ENCODE results near the gene DISP3.
A peak's percentile ranks its signal among the peaks of the same experiment; 100 is the strongest.

The DISP3 gene

GRCh38 chr1:11462224-11462923, 16.6 kb upstream of the DISP3 start:
- no peak for DNase-seq

GRCh38 chr1:11463177-11463576, 15.8 kb upstream of the DISP3 start:
- DNase-seq: no peak

GRCh38 chr1:11465307-11465706, 13.6 kb upstream of the DISP3 start:
- no peak for DNase-seq

- DNase-seq: no peak
Observed at GRCh38 chr1:11466416-11466815, 12.5 kb upstream of the DISP3 start.

DNA sequence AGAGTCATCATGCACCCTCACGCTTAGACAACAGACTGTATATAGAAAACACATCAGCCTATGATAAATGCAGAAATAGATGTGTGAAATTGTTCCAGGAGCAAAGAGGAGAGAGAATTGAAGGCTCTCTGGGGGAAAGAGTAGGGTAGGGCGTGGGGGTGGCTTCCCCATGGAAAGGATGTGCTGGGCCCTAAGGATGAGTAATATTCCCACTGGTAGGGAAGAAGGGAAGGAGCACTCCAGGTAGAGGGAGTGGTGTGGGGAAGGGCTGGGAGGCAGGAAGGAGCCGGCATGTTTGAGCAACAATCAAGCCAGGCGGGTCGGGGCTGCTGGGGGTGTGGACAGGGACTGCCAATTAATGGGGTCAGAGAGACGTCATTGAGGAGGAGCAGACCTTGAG, 10.1 kb upstream of the DISP3 start:
- DNase-seq: no peak

DNA sequence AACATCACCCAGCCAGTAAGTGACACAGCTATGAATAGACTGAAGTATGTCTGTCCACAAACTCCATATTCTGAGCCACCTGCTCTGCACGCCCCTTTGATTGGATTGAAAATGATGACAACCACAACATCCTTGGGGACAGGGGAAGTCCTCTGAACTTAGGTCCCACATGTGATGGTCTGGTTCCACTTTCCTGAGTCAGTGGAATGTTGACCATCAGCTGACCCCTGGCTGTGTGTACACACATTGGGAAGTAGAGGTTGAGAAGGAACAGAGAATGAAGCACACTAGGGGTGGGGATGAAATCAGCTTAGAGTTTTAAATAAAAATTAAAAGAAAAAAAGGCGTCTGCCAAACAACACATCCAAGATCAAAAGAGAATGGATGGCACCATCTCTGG, 8.0 kb upstream of the DISP3 start:
- DNase-seq: no peak

DNA sequence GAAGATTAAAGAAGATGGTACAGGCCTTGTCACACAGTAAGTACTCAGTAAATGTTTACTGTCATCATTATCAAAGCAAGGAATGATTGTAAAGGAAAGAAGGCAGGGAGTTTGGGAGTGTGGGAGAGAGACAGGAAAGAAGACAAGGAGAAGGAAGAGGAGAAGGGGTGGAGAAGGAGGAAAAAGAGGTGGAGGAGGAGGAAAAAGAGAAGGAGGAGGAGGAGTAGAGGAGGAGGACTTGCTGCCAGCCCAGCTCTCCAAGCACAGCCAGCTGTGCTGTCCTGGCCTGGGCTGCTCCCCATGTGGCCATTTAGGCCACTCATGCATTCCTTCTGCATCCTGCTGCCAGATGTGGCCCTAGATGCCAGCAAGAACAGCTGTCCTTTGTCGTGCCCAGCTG, 7.5 kb upstream of the DISP3 start:
- DNase-seq: no peak

GRCh38 chr1:11472284-11472683, 6.7 kb upstream of the DISP3 start:
- no peak for DNase-seq

DNA sequence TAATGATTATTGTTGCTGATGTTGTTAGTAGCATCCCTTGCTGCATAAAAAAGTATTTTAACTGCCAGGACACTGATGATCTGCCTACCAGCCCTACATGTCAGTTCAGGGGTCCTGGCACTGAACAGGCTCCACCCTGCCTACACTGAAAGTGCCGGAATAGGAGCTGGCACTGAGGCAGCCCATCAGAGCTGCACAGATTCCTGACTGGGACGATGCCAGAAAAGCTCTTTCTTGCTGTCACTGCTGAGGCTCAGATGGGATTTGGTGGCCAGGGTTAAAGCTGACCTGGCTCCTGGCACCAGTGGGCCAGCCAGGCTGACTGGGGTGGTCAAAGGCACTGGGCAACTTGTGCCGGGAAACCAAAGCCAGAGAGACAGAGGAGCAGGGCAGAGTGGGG, 6.2 kb upstream of the DISP3 start:
- no peak for DNase-seq

- peak; percentile 8 for DNase-seq
Observed at GRCh38 chr1:11473491-11474034, 5.4 kb upstream of the DISP3 start.

- no peak for DNase-seq
Observed at GRCh38 chr1:11474826-11475225, 4.1 kb upstream of the DISP3 start.

DNA sequence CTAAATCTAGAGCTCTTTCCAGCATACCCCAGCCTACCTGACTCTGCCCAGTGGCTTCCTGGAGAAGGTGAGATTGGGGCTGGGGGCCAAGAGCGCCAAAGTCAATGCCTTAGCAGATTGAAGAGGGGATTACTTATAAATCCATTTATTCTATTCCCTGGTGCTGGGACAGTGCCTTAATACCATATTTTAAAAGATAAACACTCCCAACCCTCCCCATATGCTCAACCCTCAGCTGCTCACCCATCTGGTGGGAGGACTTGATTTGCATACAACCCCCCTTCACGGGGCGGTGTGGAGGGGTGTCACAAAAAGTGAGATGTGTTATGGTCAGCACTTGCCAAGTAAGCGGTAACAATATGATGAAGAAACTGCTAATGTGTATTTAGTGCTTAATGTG, 3.2 kb upstream of the DISP3 start:
- DNase-seq: no peak

DNA sequence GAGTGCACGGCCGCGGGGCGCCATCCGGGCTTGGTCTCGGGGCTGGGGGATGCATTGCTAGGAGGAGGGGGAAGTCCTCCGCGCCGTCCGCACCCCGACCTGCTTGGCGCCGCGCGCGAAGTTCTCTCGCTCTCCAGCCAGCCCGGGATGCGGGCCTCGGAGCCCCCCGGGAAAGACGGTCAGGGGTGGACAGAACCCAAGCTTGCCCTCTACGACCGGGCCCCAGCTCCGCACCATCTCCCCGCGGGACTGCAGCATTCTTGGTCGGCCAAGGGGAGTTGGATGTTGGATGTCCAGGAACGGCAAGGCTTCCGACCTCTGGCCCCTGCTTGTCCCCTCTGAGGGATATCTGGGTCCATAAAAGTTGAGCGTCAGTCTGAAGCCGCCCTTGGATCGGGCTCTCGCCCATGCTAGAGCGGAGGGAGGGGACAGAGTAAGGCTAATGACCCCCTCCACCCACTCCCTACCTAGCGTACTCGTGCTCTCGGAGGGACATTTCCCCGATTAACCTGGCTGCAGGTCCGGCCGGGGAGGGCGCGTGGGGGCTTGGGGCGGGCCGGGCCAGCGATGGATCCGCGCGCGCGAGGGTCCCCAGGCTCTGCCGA, 522 bp downstream of the DISP3 start:
- DNase-seq: no peak

GRCh38 chr1:11481019-11481418, 2.1 kb downstream of the DISP3 start:
- DNase-seq: no peak

DNA sequence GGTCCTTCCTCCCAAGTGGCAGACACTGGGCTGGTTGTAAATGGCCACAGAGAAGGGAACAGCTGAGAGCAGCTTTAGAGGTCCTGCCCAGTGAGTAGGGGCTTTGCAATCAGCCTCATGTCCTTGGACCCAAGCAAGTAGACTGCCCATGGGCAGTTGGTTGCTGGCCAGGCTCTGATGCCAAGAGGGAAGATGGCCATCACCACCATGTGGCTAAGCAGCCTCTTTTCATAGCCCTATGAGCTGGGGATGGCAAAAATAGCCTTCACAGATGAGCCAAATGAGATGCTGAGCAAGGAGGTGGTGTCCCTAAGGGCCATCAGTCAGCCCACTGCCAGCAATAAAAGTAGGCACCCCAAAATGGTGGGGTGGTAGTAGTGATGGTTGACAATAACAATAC, 3.2 kb downstream of the DISP3 start:
- no peak for DNase-seq

DNA sequence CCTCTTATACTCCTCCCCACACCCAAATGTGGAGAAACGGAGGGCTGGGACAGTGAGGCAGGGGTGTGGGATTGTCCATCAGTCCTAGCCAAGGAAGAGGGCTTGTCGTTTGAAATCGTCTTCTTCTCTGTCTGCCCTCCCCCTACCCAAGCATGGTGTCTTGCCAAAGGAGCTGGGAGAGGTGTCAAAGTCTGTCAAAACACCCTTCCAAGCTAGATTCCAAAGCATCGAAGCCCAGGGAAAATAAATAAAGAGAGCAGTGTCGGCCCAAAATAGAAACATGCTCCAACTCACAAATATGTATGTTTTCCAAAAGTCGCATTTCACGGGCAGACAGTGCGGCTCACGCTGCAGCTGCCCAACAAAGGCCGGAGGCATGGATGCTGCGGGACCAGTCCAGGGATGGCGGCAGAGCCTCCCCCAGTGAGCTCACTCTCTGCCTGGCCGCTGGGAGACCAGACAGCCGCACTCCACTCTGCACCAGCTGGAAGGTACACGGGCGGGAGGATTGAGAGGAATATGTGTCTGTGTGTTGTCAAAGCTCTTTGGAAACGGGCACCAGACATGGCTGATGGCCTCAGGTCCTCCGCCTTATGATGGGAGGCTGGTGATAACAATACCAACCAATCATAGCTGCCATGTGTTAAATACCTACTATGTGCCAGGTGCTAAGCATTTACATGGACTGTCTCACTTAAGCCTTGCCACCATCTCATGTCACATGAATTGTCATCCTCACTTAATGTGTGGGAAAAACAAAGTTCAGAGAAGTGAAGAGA, 3.9 kb downstream of the DISP3 start:
- DNase-seq: no peak

GRCh38 chr1:11483581-11484320, 4.8 kb downstream of the DISP3 start:
- DNase-seq: no peak

DNA sequence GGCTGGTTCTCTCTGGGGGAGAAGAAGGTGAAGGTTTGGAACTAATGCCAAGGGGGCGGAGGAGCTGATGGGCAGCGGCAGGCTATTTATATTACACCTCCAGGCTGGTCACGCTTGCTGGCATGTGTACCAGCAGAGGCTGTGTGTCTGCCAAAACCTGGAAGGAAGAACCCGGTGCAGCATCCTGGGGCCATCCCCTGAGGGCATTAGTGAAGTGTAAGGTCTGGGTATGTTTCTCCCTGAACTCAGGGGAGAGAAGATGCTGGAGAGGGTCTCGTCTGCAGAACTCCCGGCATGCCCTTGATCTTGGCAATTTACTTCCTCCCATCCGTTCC, 5.3 kb downstream of the DISP3 start:
- DNase-seq: no peak

- DNase-seq: no peak
Observed at GRCh38 chr1:11485191-11485590, 6.2 kb downstream of the DISP3 start.

- no peak for DNase-seq
Observed at GRCh38 chr1:11486231-11487009, 7.5 kb downstream of the DISP3 start.

DNA sequence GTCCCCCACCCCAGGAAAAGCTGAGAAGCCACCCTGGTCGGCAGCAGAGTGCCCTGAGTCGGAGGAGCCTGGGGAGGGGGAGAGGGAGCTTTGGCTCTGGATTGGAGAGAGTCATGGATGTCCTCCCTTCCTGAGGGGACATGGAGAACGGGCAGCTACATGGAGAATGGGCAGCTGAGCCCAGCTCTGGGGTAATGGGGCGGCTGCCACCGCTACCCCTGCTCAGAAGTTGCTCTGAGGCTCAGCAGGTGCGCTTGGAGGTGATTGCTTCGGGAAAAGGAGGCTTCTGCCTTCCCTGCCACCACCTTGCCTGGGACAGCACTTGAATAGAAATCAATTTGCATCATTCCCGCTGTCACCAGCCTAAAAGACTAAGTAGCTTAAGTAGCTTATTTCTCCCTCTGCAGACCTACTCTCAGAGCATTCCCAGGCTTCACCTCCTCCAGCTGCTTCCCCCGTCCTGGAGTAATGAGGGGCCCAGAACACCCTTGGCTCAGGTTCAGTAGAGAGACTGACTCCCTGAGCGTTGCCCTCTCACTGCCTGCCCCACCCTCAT, 8.3 kb downstream of the DISP3 start:
- no peak for DNase-seq

DNA sequence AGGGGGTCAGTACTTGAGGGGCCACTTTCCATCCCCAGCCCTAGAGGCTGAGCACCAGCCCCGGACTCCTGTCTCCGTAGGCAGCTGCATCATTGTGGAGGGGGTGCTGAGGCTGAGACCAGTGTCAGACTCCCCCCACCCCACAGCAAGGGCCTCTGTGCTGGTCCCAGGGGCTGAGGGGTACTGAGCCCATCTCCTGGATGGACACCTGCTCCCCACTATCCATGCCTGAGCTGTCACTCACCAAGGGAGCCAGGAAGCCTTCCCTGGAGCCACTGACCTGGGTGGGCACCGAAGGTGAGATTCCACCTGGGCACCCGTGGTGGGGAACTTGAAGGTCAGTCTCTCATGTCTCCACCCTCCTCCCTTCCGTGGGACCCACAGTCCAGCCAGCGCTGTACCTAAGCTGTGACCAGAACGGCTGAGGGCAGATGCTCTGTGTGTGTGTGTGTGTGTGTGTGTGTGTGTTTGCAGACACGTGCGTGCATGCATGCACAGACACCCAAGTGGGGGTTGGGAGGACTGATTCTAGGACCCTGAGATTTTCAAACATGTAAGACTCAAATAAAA, 9.3 kb downstream of the DISP3 start:
- no peak for DNase-seq

Data from stimulated activated CD4-positive, alpha-beta T cell treated with anti-CD3 and anti-CD28 coated beads, Interleukin-4, amount 100 ng/mL, for 1 hour (primary cell).